GM12892 (cell line): ENCODE measurements around the gene ETDA.

Experiments
- DNase-seq: peaks from one replicate; pipeline ENCODE4 v3.0.0; 2011; ENCODE audit not compliant: insufficient read length
- FAIRE-seq: peaks from 2 replicates; lab custom pipeline; 2011; peaks lifted over from hg19 to GRCh38; lab: Jason Lieb, UNC
- POLR2A ChIP-seq: IDR thresholded peaks from 2 replicates; pipeline ENCODE4 v1.6.1; 2011; ENCODE audit warnings: low read depth, low read length, control low read depth
- POLR2AphosphoS5 ChIP-seq: IDR thresholded peaks from 2 replicates; pipeline ENCODE4 v1.6.1; 2011; ENCODE audit warnings: low read depth, low read length, control low read depth
- TAF1 ChIP-seq: IDR thresholded peaks from 2 replicates; pipeline ENCODE4 v1.6.1; 2011; ENCODE audit warnings: low read depth, mild to moderate bottlenecking, control low read depth, low read length, borderline replicate concordance

ETDA gene

DNA sequence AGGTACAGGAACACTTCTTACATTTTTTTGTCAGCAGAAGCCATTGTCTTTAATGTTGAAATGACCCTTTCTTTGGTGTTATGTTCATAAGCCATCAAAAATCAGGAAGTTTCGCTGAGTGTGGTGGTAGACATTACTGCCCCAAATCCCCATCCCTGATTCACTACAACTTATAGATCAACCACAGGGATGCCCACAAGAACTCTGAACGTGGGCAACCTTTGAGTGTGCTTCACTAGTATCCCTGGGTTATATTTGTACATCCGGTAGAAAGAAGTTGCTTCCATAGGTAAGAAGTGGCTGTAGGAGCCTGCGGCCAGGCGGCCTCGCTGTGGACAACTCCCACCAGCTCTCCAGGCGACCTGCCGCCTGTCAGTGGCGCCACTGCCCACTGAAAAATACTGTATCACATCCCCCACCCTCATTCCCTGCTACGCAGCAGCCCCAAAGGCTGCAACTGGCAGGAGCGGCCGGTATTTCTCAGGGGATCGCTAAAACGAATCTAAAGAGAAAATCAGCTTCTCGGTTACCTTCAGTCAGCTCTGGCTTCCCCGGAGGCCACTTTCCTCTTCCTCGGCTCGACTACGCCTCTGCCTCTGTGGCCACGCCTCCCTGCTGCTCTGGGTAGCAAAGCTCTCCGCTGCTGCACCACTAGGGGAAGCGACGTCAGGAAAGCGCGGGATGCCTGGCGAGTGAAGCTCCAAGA, 43.5 kb downstream of the ETDA start:
- no peak for FAIRE-seq
- no peak for TF ChIP-seq POLR2AphosphoS5
- TF ChIP-seq POLR2A = no peak
- no peak for TF ChIP-seq TAF1
- peak; percentile 21 for DNase-seq

DNA sequence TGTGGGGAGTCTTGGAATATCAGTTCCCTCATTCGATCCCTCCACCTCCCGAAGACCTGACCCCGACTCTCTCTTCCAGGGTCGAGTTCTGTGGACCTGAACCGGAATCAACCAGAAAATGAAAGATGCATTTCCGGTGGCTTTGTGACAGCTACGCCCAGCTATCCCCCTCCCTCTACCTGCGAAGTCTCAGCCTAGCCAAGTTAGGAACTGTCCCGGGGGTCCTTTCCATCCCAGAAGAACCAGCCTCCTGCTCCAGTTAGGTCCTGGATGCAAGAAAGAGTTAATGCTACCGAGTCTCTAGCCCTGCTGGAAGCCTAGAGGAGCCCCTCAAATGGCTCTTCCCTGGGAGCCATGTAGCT, 44.1 kb downstream of the ETDA start:
- peak; percentile 44 for FAIRE-seq

DNA sequence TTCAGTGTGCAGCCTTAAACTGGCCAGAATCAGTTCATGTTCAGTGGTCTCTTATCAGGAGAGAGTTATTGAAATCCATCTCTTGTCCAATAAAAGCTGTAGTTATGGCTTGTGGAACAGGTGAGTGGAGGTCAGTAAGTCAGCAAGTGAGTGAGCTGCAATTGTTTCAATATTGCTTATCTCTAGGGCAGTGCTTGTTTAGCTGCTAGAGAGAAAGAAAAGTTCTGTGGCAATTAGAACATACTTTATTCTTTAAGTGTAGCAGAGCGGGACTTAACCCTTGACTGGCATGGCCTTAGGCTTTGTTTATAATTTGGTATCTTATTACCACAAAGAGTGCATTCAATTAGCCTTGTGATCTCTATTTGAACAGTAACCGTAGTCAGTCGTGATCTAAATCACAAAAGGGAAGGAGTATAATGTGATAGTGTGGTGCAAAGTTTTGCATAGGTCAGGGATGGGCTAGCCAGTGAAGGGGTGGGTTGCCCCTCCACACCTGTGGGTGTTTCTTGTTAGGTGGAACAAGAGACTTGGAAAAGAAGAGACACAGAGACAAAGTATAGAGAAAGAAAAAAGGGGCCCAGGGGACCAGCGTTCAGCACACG, 50.5 kb downstream of the ETDA start:
- FAIRE-seq = no peak
- DNase-seq = no peak
- no peak for TF ChIP-seq POLR2AphosphoS5
- no peak for TF ChIP-seq POLR2A
- TF ChIP-seq TAF1 = no peak

More for the DNA sequence above, 44.1 kb downstream of the ETDA start:
- DNase-seq = peak; percentile 2
- no peak for TF ChIP-seq POLR2AphosphoS5
- no peak for TF ChIP-seq POLR2A
- TF ChIP-seq TAF1 = no peak
